WTC11 (cell line): Measurements from ENCODE around the gene ABCB1. TPM values are rescaled to one million over a fixed set of nuclear protein-coding genes. Genes with fewer than 3 reads are reported as not detected.

ENCODE experiments used
- ATAC-seq: fragments of 200-7000 bp; cut with Tn5 transposase; 2 replicates; pipeline ENCODE4 v1.10.0; 2021; ENCODE audit warnings: mild to moderate bottlenecking, moderate library complexity
- CTCF ChIA-PET: fragments of 300-600 bp; sonication (Branson Sonifier 250); formaldehyde crosslinking; loops from one replicate; lab custom pipeline; 2021; ENCODE audit warnings: antibody characterized with exemption; lab: Charles Lee
- POLR2A ChIA-PET: fragments of 350-600 bp; sonication (Branson Sonifier 250); formaldehyde crosslinking; loops from one replicate; lab custom pipeline; 2021; ENCODE audit warnings: antibody characterized with exemption; lab: Charles Lee
- DNase-seq: peaks from one replicate; pipeline ENCODE4 v3.0.0; 2021; ENCODE audit warnings: low spot score
- H3K27ac Mint-ChIP-seq: 2 replicates; pipeline ENCODE4 v1.8.0; 2021; ENCODE audit warnings: mixed read lengths
- H3K27me3 Mint-ChIP-seq: 2 replicates; pipeline ENCODE4 v1.8.0; 2021; ENCODE audit warnings: low read depth, mild to moderate bottlenecking, moderate library complexity, mixed read lengths
- H3K36me3 Mint-ChIP-seq: 2 replicates; pipeline ENCODE4 v1.8.0; 2021; ENCODE audit warnings: mixed read lengths
- H3K4me1 Mint-ChIP-seq: 2 replicates; pipeline ENCODE4 v1.8.0; 2022; ENCODE audit warnings: mixed read lengths
- H3K4me3 Mint-ChIP-seq: 2 replicates; pipeline ENCODE4 v1.8.0; 2021; ENCODE audit warnings: mild to moderate bottlenecking, moderate library complexity, mixed read lengths
- H3K9me3 Mint-ChIP-seq: 2 replicates; pipeline ENCODE4 v1.8.0; 2021; ENCODE audit warnings: mixed read lengths
- AR ChIP-seq: fragments of 250-450 bp; sonication (Bioruptor Pico); IDR thresholded peaks from 2 replicates; pipeline ENCODE4 v1.9.0; 2021; ENCODE audit warnings: mild to moderate bottlenecking
- ATF1 ChIP-seq: sonication (generic); formaldehyde crosslinking; IDR thresholded peaks from 2 replicates; pipeline ENCODE4 v1.8.1; 2023; ENCODE audit warnings: mild to moderate bottlenecking, moderate library complexity, missing genetic modification reagents
- ATF3 ChIP-seq: sonication (generic); formaldehyde crosslinking; conservative IDR thresholded peaks from 2 replicates; pipeline ENCODE4 v1.8.1; 2022; ENCODE audit warnings: mild to moderate bottlenecking, missing genetic modification reagents
- E2F1 ChIP-seq: sonication (generic); formaldehyde crosslinking; IDR thresholded peaks from 2 replicates; pipeline ENCODE4 v1.8.0; 2022; ENCODE audit warnings: mild to moderate bottlenecking, missing genetic modification reagents
- ETV6 ChIP-seq: sonication (generic); formaldehyde crosslinking; IDR thresholded peaks from 2 replicates; pipeline ENCODE4 v1.8.1; 2022; ENCODE audit warnings: mild to moderate bottlenecking, missing genetic modification reagents
- FOXJ3 ChIP-seq: sonication (generic); formaldehyde crosslinking; IDR thresholded peaks from 2 replicates; pipeline ENCODE4 v1.9.0; 2021; ENCODE audit warnings: missing genetic modification reagents, mild to moderate bottlenecking, borderline replicate concordance
- FOXK1 ChIP-seq: sonication (generic); formaldehyde crosslinking; IDR thresholded peaks from 2 replicates; pipeline ENCODE4 v1.8.0; 2022; ENCODE audit warnings: mild to moderate bottlenecking, moderate library complexity, missing genetic modification reagents
- GABPB1 ChIP-seq: sonication (generic); formaldehyde crosslinking; IDR thresholded peaks from 2 replicates; pipeline ENCODE4 v1.8.1; 2023; ENCODE audit warnings: mild to moderate bottlenecking, missing genetic modification reagents
- GRHL2 ChIP-seq: fragments of 250-450 bp; sonication (Bioruptor Pico); IDR thresholded peaks from 2 replicates; pipeline ENCODE4 v1.8.0; 2022; ENCODE audit warnings: mild to moderate bottlenecking, moderate library complexity; ENCODE audit not compliant: insufficient replicate concordance, severe bottlenecking
- GTF2I ChIP-seq: fragments of 250-450 bp; sonication (Bioruptor Pico); conservative IDR thresholded peaks from 2 replicates; pipeline ENCODE4 v1.4.0; 2021; ENCODE audit warnings: mild to moderate bottlenecking
- IRF2 ChIP-seq: sonication (generic); formaldehyde crosslinking; IDR thresholded peaks from 2 replicates; pipeline ENCODE4 v1.8.0; 2022; ENCODE audit warnings: low read depth, missing genetic modification reagents, borderline replicate concordance
- JUN ChIP-seq: sonication (generic); formaldehyde crosslinking; IDR thresholded peaks from 2 replicates; pipeline ENCODE4 v1.8.0; 2023; ENCODE audit warnings: mild to moderate bottlenecking, missing genetic modification reagents
- NR1H2 ChIP-seq: sonication (generic); formaldehyde crosslinking; IDR thresholded peaks from 2 replicates; pipeline ENCODE4 v1.9.0; 2021; ENCODE audit warnings: mild to moderate bottlenecking, moderate library complexity, missing genetic modification reagents
- PRRX2 ChIP-seq: fragments of 250-450 bp; sonication (Bioruptor Pico); IDR thresholded peaks from 2 replicates; pipeline ENCODE4 v1.8.0; 2021; ENCODE audit warnings: mild to moderate bottlenecking
- SMAD3 ChIP-seq: sonication (generic); formaldehyde crosslinking; IDR thresholded peaks from 2 replicates; pipeline ENCODE4 v1.8.0; 2022; ENCODE audit warnings: missing genetic modification reagents, mild to moderate bottlenecking, borderline replicate concordance
- TEAD1 ChIP-seq: sonication (generic); formaldehyde crosslinking; IDR thresholded peaks from 2 replicates; pipeline ENCODE4 v1.8.0; 2022; ENCODE audit warnings: mild to moderate bottlenecking, missing genetic modification reagents
- TP53 ChIP-seq: sonication (generic); formaldehyde crosslinking; IDR thresholded peaks from 2 replicates; pipeline ENCODE4 v1.8.1; 2023; ENCODE audit warnings: mild to moderate bottlenecking, missing genetic modification reagents
- ZBTB21 ChIP-seq: sonication (generic); formaldehyde crosslinking; IDR thresholded peaks from 2 replicates; pipeline ENCODE4 v1.8.1; 2023; ENCODE audit warnings: mild to moderate bottlenecking, missing genetic modification reagents, borderline replicate concordance
- ZNF232 ChIP-seq: sonication (generic); formaldehyde crosslinking; IDR thresholded peaks from 2 replicates; pipeline ENCODE4 v1.8.0; 2022; ENCODE audit warnings: mild to moderate bottlenecking, missing genetic modification reagents
- ZNF416 ChIP-seq: fragments of 250-450 bp; sonication (Bioruptor Pico); IDR thresholded peaks from 2 replicates; pipeline ENCODE4 v1.9.0; 2021; ENCODE audit warnings: mild to moderate bottlenecking, inconsistent platforms
- ZNF671 ChIP-seq: fragments of 250-450 bp; sonication (Bioruptor Pico); IDR thresholded peaks from 2 replicates; pipeline ENCODE4 v1.8.0; 2021; ENCODE audit warnings: mild to moderate bottlenecking
- ZSCAN18 ChIP-seq: fragments of 250-450 bp; sonication (Bioruptor Pico); IDR thresholded peaks from 2 replicates; pipeline ENCODE4 v2.1.2; 2022; ENCODE audit warnings: mild to moderate bottlenecking, moderate library complexity
- total RNA-seq: library from RNA; stranded (reverse); gene quantifications from 3 replicates; pipeline ENCODE4 v1.2.3, GENCODE V29; 2021
- TF ChIP-seq, protein P1 (sequence below): sonication (generic); formaldehyde crosslinking; IDR thresholded peaks from 2 replicates; pipeline ENCODE4 v1.8.0; 2023; ENCODE audit warnings: missing genetic modification reagents
- TF ChIP-seq, protein P2 (sequence below): sonication (generic); formaldehyde crosslinking; IDR thresholded peaks from 2 replicates; pipeline ENCODE4 v1.8.1; 2023; ENCODE audit warnings: mild to moderate bottlenecking, missing genetic modification reagents, moderate library complexity
- TF ChIP-seq, protein P3 (sequence below): fragments of 250-450 bp; sonication (Bioruptor Pico); IDR thresholded peaks from 2 replicates; pipeline ENCODE4 v1.9.0; 2021; ENCODE audit warnings: mild to moderate bottlenecking, borderline replicate concordance

ABCB1 gene
- total RNA-seq, 1 experiment from 2014 or later: 0.94 TPM

DNA sequence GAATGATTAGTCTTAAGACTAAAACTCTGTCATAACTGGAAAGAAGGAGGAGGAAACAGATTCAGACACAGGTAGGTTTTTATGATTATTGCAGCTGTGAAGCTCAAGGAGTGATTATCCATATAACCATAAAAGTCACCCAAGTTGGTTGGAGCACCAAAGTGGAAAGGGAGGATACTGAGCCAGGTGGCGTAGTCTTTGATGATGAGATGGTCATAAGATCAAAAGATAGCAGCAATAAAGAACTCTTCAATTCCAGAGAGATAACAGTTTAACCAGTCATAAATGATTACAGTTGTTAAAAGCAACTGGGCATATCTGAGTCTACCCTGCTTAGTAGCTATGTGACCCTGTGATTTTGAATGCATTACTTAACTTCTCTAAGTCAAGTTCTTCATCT, 8.4 kb downstream of the ABCB1 start:
- Mint-ChIP-seq H3K27ac (no peak overlapping the region), H3K4me3 (no peak overlapping the region), H3K4me1 (no peaks in the 10 kb centered on the region), H3K27me3 (no peaks in the 10 kb centered on the region), H3K36me3 (no peaks in the 10 kb centered on the region), H3K9me3 (no peaks in the 10 kb centered on the region)
- CTCF ChIA-PET: interaction anchor here (0.6 to 1.6 kb wide), 2 partner anchors 8 to 114 kb away, joined by 3 to 4 read pairs; partner anchors contain the start of gene ABCB1
- ATAC-seq (no peak), DNase-seq (no peak)
- POLR2A ChIA-PET: no interaction called here
- no peak for TF ChIP-seq ZNF232 (CRISPR knock-in tag)
- TF ChIP-seq ETV6: no peak
- TF ChIP-seq GTF2I (CRISPR knock-in tag): no peak
- TF ChIP-seq TP53 (CRISPR knock-in tag): no peak
- no peak for TF ChIP-seq PRRX2 (CRISPR knock-in tag)
- no peak for TF ChIP-seq TEAD1 (CRISPR knock-in tag)
- TF ChIP-seq ATF3 (CRISPR knock-in tag): no peak
- no peak for TF ChIP-seq FOXJ3 (CRISPR knock-in tag)
- TF ChIP-seq GABPB1 (CRISPR knock-in tag): no peak
- TF ChIP-seq NR1H2 (CRISPR knock-in tag): no peak
- TF ChIP-seq ATF1 (CRISPR knock-in tag): no peak
- TF ChIP-seq, protein P1, sequence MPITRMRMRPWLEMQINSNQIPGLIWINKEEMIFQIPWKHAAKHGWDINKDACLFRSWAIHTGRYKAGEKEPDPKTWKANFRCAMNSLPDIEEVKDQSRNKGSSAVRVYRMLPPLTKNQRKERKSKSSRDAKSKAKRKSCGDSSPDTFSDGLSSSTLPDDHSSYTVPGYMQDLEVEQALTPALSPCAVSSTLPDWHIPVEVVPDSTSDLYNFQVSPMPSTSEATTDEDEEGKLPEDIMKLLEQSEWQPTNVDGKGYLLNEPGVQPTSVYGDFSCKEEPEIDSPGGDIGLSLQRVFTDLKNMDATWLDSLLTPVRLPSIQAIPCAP: no peak
- no peak for TF ChIP-seq IRF2 (CRISPR knock-in tag)
- no peak for TF ChIP-seq E2F1 (CRISPR knock-in tag)
- no peak for TF ChIP-seq ZSCAN18 (CRISPR knock-in tag)
- no peak for TF ChIP-seq GRHL2 (CRISPR knock-in tag)
- no peak for TF ChIP-seq AR (CRISPR knock-in tag)
- TF ChIP-seq, protein P2, sequence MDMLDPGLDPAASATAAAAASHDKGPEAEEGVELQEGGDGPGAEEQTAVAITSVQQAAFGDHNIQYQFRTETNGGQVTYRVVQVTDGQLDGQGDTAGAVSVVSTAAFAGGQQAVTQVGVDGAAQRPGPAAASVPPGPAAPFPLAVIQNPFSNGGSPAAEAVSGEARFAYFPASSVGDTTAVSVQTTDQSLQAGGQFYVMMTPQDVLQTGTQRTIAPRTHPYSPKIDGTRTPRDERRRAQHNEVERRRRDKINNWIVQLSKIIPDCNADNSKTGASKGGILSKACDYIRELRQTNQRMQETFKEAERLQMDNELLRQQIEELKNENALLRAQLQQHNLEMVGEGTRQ: no peak

- ChIA-PET POLR2A (no interaction called here), CTCF (interaction anchor here (1.6 kb wide), 1 partner anchor 9 kb away, joined by 4 read pairs; the partner anchor contains the start of gene ABCB1)
- Mint-ChIP-seq H3K27ac (no peak overlapping the region), H3K4me3 (no peak overlapping the region), H3K9me3 (no peaks in the 10 kb centered on the region), H3K27me3 (no peaks in the 10 kb centered on the region), H3K36me3 (no peaks in the 10 kb centered on the region), H3K4me1 (no peaks in the 10 kb centered on the region)
- no peak for ATAC-seq
- no peak for DNase-seq
- TF ChIP-seq, protein P3, sequence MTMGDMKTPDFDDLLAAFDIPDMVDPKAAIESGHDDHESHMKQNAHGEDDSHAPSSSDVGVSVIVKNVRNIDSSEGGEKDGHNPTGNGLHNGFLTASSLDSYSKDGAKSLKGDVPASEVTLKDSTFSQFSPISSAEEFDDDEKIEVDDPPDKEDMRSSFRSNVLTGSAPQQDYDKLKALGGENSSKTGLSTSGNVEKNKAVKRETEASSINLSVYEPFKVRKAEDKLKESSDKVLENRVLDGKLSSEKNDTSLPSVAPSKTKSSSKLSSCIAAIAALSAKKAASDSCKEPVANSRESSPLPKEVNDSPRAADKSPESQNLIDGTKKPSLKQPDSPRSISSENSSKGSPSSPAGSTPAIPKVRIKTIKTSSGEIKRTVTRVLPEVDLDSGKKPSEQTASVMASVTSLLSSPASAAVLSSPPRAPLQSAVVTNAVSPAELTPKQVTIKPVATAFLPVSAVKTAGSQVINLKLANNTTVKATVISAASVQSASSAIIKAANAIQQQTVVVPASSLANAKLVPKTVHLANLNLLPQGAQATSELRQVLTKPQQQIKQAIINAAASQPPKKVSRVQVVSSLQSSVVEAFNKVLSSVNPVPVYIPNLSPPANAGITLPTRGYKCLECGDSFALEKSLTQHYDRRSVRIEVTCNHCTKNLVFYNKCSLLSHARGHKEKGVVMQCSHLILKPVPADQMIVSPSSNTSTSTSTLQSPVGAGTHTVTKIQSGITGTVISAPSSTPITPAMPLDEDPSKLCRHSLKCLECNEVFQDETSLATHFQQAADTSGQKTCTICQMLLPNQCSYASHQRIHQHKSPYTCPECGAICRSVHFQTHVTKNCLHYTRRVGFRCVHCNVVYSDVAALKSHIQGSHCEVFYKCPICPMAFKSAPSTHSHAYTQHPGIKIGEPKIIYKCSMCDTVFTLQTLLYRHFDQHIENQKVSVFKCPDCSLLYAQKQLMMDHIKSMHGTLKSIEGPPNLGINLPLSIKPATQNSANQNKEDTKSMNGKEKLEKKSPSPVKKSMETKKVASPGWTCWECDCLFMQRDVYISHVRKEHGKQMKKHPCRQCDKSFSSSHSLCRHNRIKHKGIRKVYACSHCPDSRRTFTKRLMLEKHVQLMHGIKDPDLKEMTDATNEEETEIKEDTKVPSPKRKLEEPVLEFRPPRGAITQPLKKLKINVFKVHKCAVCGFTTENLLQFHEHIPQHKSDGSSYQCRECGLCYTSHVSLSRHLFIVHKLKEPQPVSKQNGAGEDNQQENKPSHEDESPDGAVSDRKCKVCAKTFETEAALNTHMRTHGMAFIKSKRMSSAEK (CRISPR knock-in tag): no peak
- TF ChIP-seq JUN (CRISPR knock-in tag) (no peak), SMAD3 (CRISPR knock-in tag) (no peak), ZNF416 (CRISPR knock-in tag) (no peak), IRF2 (CRISPR knock-in tag) (no peak), ATF3 (CRISPR knock-in tag) (no peak), GABPB1 (CRISPR knock-in tag) (no peak), ZBTB21 (no peak), ZNF671 (no peak), FOXK1 (CRISPR knock-in tag) (no peak)
Observed at GRCh38 chr7:87591211-87591610, 9.5 kb downstream of the ABCB1 start.
